OCI-LY1 (cell line): ENCODE data around the gene TEX38.

Source experiments
- EZH2 ChIP-seq: fragments of 200-600 bp; sonication (generic), shearing (Covaris generic); IDR thresholded peaks from 2 replicates; pipeline ENCODE4 v1.8.0; 2017; ENCODE audit warnings: borderline replicate concordance, mixed run types, mild to moderate bottlenecking, antibody characterized with exemption, low read length, moderate library complexity, mixed read lengths
- TF ChIP-seq, protein P1 (sequence below): fragments of 200-600 bp; sonication (generic), shearing (Covaris generic); IDR thresholded peaks from 2 replicates; pipeline ENCODE4 v1.5.1; 2017; ENCODE audit warnings: mild to moderate bottlenecking, antibody characterized with exemption, low read length, moderate library complexity, mixed read lengths

DNA sequence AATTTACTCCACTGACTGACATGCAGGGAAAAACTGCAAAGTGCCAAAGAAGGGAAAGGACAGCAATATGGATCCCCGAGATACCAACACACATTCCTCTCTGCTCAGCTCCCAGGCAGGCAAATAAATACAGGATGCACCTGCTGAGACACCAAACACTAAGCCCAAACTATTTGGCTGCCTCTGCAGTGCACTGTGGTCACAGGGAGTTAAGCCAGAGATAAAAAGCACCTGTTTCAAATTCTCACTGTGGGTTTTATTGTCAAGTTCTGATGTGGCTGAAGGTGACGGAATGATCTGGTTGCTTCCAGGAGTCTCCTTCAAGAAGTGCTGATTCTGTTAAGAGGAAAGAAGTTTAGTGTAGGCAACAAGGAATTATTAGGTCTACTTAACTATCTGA is 17.7 kb downstream of the TEX38 start:
- TF ChIP-seq, protein P1, sequence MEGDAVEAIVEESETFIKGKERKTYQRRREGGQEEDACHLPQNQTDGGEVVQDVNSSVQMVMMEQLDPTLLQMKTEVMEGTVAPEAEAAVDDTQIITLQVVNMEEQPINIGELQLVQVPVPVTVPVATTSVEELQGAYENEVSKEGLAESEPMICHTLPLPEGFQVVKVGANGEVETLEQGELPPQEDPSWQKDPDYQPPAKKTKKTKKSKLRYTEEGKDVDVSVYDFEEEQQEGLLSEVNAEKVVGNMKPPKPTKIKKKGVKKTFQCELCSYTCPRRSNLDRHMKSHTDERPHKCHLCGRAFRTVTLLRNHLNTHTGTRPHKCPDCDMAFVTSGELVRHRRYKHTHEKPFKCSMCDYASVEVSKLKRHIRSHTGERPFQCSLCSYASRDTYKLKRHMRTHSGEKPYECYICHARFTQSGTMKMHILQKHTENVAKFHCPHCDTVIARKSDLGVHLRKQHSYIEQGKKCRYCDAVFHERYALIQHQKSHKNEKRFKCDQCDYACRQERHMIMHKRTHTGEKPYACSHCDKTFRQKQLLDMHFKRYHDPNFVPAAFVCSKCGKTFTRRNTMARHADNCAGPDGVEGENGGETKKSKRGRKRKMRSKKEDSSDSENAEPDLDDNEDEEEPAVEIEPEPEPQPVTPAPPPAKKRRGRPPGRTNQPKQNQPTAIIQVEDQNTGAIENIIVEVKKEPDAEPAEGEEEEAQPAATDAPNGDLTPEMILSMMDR, result no peak
- TF ChIP-seq EZH2, result no peak
